HepG2 (cell line): ENCODE data around the gene NEU1. TPM values are rescaled to one million over a fixed set of nuclear protein-coding genes. Genes with fewer than 3 reads are reported as not detected.

Experiments
- ATAC-seq: fragments of 200-7000 bp; cut with Tn5 transposase; 3 replicates; pipeline ENCODE4 v1.9.1; 2020; ENCODE audit warnings: mild to moderate bottlenecking, moderate library complexity
- BruUV-seq: library from RNA; stranded (reverse); fragments of 400-500 nt; replicated peaks from 2 replicates; lab custom pipeline; 2021; lab: Mats Ljungman, UMichigan
- CTCF ChIA-PET: fragments of 300-600 bp; formaldehyde crosslinking; extraction: SDS; loops from one replicate; lab custom pipeline; 2021; ENCODE audit warnings: low total read pairs, inconsistent platforms, low intra/inter-chr PET ratio; lab: Yijun Ruan, JAX
- POLR2A ChIA-PET: fragments of 350-600 bp; sonication (Branson Sonifier 250); formaldehyde crosslinking; loops from one replicate; lab custom pipeline; 2020; ENCODE audit warnings: antibody characterized with exemption, inconsistent platforms; lab: Yijun Ruan, JAX
- DNase-seq: peaks from one replicate; pipeline ENCODE4 v3.0.0-alpha.2; 2015; ENCODE audit warnings: low spot score
- FAIRE-seq: peaks from 3 replicates; lab custom pipeline; 2011; peaks lifted over from hg19 to GRCh38; lab: Jason Lieb, UNC
- H2AFZ ChIP-seq: one replicate; pipeline ENCODE4 v1.6.1; 2011; ENCODE audit warnings: low read length, inconsistent platforms
- H3K27ac ChIP-seq: fragments of 300-600 bp; 3 replicates; pipeline ENCODE4 v1.8.0; 2011; ENCODE audit warnings: mixed run types, mild to moderate bottlenecking, mixed read lengths, low read length, inconsistent platforms; ENCODE audit not compliant: insufficient read depth; ENCODE audit errors: extremely low read length
- H3K27me3 ChIP-seq, 2 experiments: fragments of 200-600 bp in 1 of 2; 2 replicates in 1 of 2; 3 replicates in 1 of 2; pipeline versions ENCODE4 v1.6.0 to v1.8.0; 2011; ENCODE audit warnings: low read length in 2 of 2, mild to moderate bottlenecking in 2 of 2, moderate library complexity in 2 of 2, inconsistent platforms in 1 of 2; ENCODE audit not compliant: insufficient read depth in 2 of 2, control insufficient read depth in 1 of 2
- H3K36me3 ChIP-seq, 2 experiments: fragments of 200-600 bp in 1 of 2; replicated peaks in 1 of 2; 2 replicates in 1 of 2; 3 replicates in 1 of 2; pipeline versions ENCODE4 v1.5.1 to v1.8.0; 2011; ENCODE audit warnings: low read length in 2 of 2, inconsistent platforms in 1 of 2; ENCODE audit not compliant: insufficient read depth in 2 of 2, control insufficient read depth in 1 of 2
- H3K4me1 ChIP-seq: 2 replicates; pipeline ENCODE4 v1.5.1; 2012; ENCODE audit warnings: low read length, inconsistent platforms; ENCODE audit not compliant: insufficient read depth
- H3K4me2 ChIP-seq: 2 replicates; pipeline ENCODE4 v1.6.0; 2011; ENCODE audit warnings: low read depth, low read length, inconsistent platforms
- H3K4me3 ChIP-seq, 3 experiments: fragments of 200-600 bp in 1 of 3; sonication (generic), shearing (Covaris generic) in 1 of 3; replicated peaks in 1 of 3; 2 replicates each; pipeline ENCODE4 v1.5.1; 2011 to 2016; ENCODE audit warnings: low read length in 3 of 3, inconsistent platforms in 2 of 3, low read depth in 2 of 3, mild to moderate bottlenecking in 2 of 3, control low read depth in 1 of 3, mixed read lengths in 1 of 3; ENCODE audit not compliant: insufficient read depth in 1 of 3
- H3K79me2 ChIP-seq: one replicate; pipeline ENCODE4 v1.6.1; 2011; ENCODE audit warnings: low read length, inconsistent platforms; ENCODE audit not compliant: insufficient read depth
- H3K9ac ChIP-seq: 2 replicates; pipeline ENCODE4 v1.6.0; 2011; ENCODE audit warnings: mild to moderate bottlenecking, low read depth, low read length, inconsistent platforms; ENCODE audit not compliant: insufficient read depth
- H3K9me3 ChIP-seq: 2 replicates; pipeline ENCODE4 v1.5.1; 2012; ENCODE audit warnings: mild to moderate bottlenecking, low read length
- H4K20me1 ChIP-seq: 2 replicates; pipeline ENCODE4 v1.6.0; 2011; ENCODE audit warnings: inconsistent platforms, mild to moderate bottlenecking, low read length, moderate library complexity; ENCODE audit not compliant: insufficient read depth
- KDM3A ChIP-seq: IDR thresholded peaks from 2 replicates; pipeline ENCODE4 v1.6.1; 2018; ENCODE audit warnings: low read depth, missing compliant biosample characterization
- ZNF121 ChIP-seq: sonication (generic); formaldehyde crosslinking; IDR thresholded peaks from 2 replicates; pipeline ENCODE4 v1.5.0; 2020; ENCODE audit warnings: mild to moderate bottlenecking, missing genetic modification reagents
- ZNF274 ChIP-seq: sonication (generic); formaldehyde crosslinking; IDR thresholded peaks from 2 replicates; pipeline ENCODE4 v1.5.1; 2020; ENCODE audit warnings: mild to moderate bottlenecking, missing genetic modification reagents
- WGBS: methylation state at CpG from one replicate; pipeline ENCODE4 v1.1.6; 2017; ENCODE audit warnings: low lambda C conversion rate; 5-methylcytosine and 5-hydroxymethylcytosine counted together
- in situ Hi-C: cut with HindIII; loops from 2 replicates; pipeline ENCODE4 v1.10.0; 2017; ENCODE audit warnings: low pct_unique_long_range_greater_than_20kb; ENCODE audit not compliant: extremely low pct_ligation_motif_present
- intact Hi-C: fragments of 100-400 bp; cut with micrococcal nuclease; formaldehyde crosslinking; loops from one replicate; pipeline ENCODE4 v1.10.0; 2022; ENCODE audit not compliant: unreplicated experiment
- polyA plus RNA-seq, 8 experiments: library from polyadenylated mRNA; depleted of rRNA in 3 of 8; stranded (reverse) in 7 of 8; unstranded in 1 of 8; fragments of >200 nt; fragmentation: Illumina TruSeq in 4 of 8; extraction: Trizol in 4 of 8; gene quantifications; 2 replicates each; pipeline versions ENCODE4 v1.2.1 to v1.2.3, GENCODE V29; 2011 to 2016; ENCODE audit warnings: low read depth in 4 of 8, missing spikeins in 1 of 8, mixed read lengths in 1 of 8; ENCODE audit not compliant: insufficient read depth in 1 of 8
- total RNA-seq, 5 experiments: library from RNA; depleted of rRNA; stranded (reverse); fragments of >200 nt; fragmentation: Illumina TruSeq; extraction: Trizol; gene quantifications; 2 replicates each; pipeline ENCODE4 v1.2.3, GENCODE V29; 2016; ENCODE audit warnings: low read depth in 1 of 5

The NEU1 gene
- total and polyA plus RNA-seq, 2 of the 13 experiments (the other 11 are each of a cell fraction or from before 2014, with no cell fraction given): 215 to 297 TPM

GRCh38 chr6:31847276-31847978 is 15.2 kb downstream of the NEU1 start:
- Histone ChIP-seq H3K4me2 (no peak overlapping the region), H3K9ac (no peak overlapping the region), H3K27ac (no peak overlapping the region), H4K20me1 (no peaks in the 10 kb centered on the region), H3K4me1 (peaks cover 34% of the 10 kb centered on the region), H3K4me3 (no peak overlapping the region), H3K79me2 (no peaks in the 10 kb centered on the region), H3K36me3 (no peaks in the 10 kb centered on the region), H3K27me3 (no peaks in the 10 kb centered on the region), H2AFZ (no peak overlapping the region), H3K9me3 (no peaks in the 10 kb centered on the region)
- FAIRE-seq: no peak
- in situ Hi-C loops (no loop called here), intact Hi-C loops (no loop called here)
- ChIA-PET CTCF (no interaction called here), POLR2A (interaction anchor here (0.7 to 5.9 kb wide), 5 partner anchors 9 to 105 kb away, joined by 3 to 93 read pairs (median 8); partner anchors contain the start of gene NEU1)
- DNase-seq: no peak
- 64% methylated on average over 2 of the region's 2 CpGs for WGBS
- TF ChIP-seq KDM3A: no peak
- peak; percentile 83; the same call in 1 of the 2 replicates for TF ChIP-seq ZNF121 (CRISPR knock-in tag)
- ATAC-seq: no peak
- no TSS peak for BruUV-seq

DNA sequence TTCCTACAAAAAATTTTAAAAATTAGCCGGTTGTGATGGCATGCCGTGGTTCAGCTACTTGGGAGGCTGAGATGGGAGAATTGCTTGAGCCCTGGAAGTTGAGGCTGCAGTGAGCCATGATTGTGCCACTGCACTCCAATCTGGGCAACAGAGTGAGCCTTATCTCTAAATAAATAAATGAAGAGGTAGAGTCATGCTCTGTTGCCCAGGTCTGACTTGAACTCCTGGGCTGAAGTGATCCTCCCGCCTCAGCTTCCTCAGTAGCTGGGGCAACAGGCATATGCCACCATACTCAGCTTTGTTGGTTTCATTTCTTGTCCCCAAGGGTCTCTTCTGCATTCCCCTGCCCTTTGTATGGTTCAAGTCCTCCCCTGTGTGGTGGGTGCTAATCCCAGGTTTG is 18.1 kb downstream of the NEU1 start:
- FAIRE-seq (no peak), ATAC-seq (peak; percentile 9), DNase-seq (no peak)
- Histone ChIP-seq H3K27me3 (no peaks in the 10 kb centered on the region), H3K27ac (no peak overlapping the region), H3K79me2 (no peaks in the 10 kb centered on the region), H4K20me1 (peaks cover 7% of the 10 kb centered on the region; the same call in 1 of the 2 replicates), H2AFZ (no peak overlapping the region), H3K9ac (no peak overlapping the region), H3K4me2 (no peak overlapping the region), H3K4me1 (peaks cover 14% of the 10 kb centered on the region), H3K4me3 (no peak overlapping the region), H3K36me3 (no peaks in the 10 kb centered on the region; a peak in 2 of 5 replicates), H3K9me3 (no peaks in the 10 kb centered on the region)
- no TSS peak for BruUV-seq
- CTCF ChIA-PET: no interaction called here
- TF ChIP-seq ZNF274 (CRISPR knock-in tag): no peak
- peak; percentile 36; the same call in 1 of the 2 replicates for TF ChIP-seq ZNF121 (CRISPR knock-in tag)
- 90% methylated on average over 3 of the region's 3 CpGs for WGBS
- in situ Hi-C loops (no loop called here), intact Hi-C loops (no loop called here)
- POLR2A ChIA-PET: interaction anchor here (1.2 to 15.7 kb wide), 8 partner anchors 8 to 108 kb away, joined by 3 to 264 read pairs (median 5); partner anchors contain the start of genes EHMT2, HSPA1B and NEU1
